GM12878 (cell line): ENCODE measurements around the gene MTF1. TPM values are rescaled to one million over a fixed set of nuclear protein-coding genes. Genes with fewer than 3 reads are reported as not detected.

Experiments
- HDAC6 ChIP-seq: fragments of 200-600 bp; sonication (generic); IDR thresholded peaks from one replicate; pipeline ENCODE4 v1.8.0; 2017; ENCODE audit warnings: antibody characterized with exemption; ENCODE audit not compliant: unreplicated experiment
- REST ChIP-seq: IDR thresholded peaks from 2 replicates; pipeline ENCODE4 v1.6.1; 2012; ENCODE audit warnings: mild to moderate bottlenecking, low read depth, low read length
- ZBTB33 ChIP-seq: fragments of 450-650 bp; IDR thresholded peaks from 2 replicates; pipeline ENCODE4 v1.6.1; 2017; ENCODE audit warnings: mild to moderate bottlenecking
- polyA plus RNA-seq, 11 experiments: library from polyadenylated mRNA; depleted of rRNA in 4 of 11; unstranded in 6 of 11; stranded (reverse) in 5 of 11; fragments of >200 nt; fragmentation: Nextera tagmentation in 4 of 11; fragmentation: Illumina TruSeq in 1 of 11; extraction: Ambion mirVana in 4 of 11; extraction: Trizol in 1 of 11; gene quantifications; 1 replicate in 1 of 11; 2 replicates in 10 of 11; pipeline versions ENCODE4 v1.2.1 to v1.2.3, GENCODE V29; 2011 to 2016; ENCODE audit warnings: inconsistent platforms in 2 of 11, missing spikeins in 2 of 11, low read depth in 1 of 11
- total RNA-seq, 4 experiments: library from RNA; depleted of rRNA in 3 of 4; stranded (reverse); fragments of >200 nt in 3 of 4; fragmentation: Illumina TruSeq in 1 of 4; extraction: Trizol in 1 of 4; gene quantifications; 2 replicates each; pipeline versions ENCODE4 v1.2.1 to v1.2.3, GENCODE V29; 2013 to 2021

MTF1 gene
- total and polyA plus RNA-seq, 10 of the 15 experiments (the other 5 are each of a cell fraction or from before 2014, with no cell fraction given) = 2.2 to 20.4 (median 6.7) TPM

- TF ChIP-seq REST = peak; percentile 95
- TF ChIP-seq HDAC6 = no peak
- TF ChIP-seq ZBTB33 = peak; percentile 98
Observed at GRCh38 chr1:37795340-37796125, 63.9 kb downstream of the MTF1 start (continued).
